Measurements from ENCODE around the gene WDR91.
"Not testable (repeated sequence)": the region's sequence is repeated elsewhere in the genome, so short reads cannot be mapped to it uniquely, and the experiment has no call there.

The WDR91 gene

GRCh38 chr7:135180122-135180521 lies 31.2 kb downstream of the WDR91 start:
- no peak for DNase-seq (ENCODE audit: low read depth in 3 of 3, low spot score in 1 of 3)

GRCh38 chr7:135179321-135179925 lies 31.9 kb downstream of the WDR91 start:
- DNase-seq (ENCODE audit: low read depth in 3 of 3, low spot score in 1 of 3): no peak

- no peak for DNase-seq (ENCODE audit: low read depth in 3 of 3, low spot score in 1 of 3)
Observed at GRCh38 chr7:135178364-135178763, 33.0 kb downstream of the WDR91 start.

- DNase-seq (ENCODE audit: low read depth in 3 of 3, low spot score in 1 of 3): no peak
Observed at GRCh38 chr7:135177028-135177696, 34.2 kb downstream of the WDR91 start.

GRCh38 chr7:135175931-135176330 lies 35.4 kb downstream of the WDR91 start:
- no peak for DNase-seq (ENCODE audit: low read depth in 3 of 3, low spot score in 1 of 3)

GRCh38 chr7:135174941-135175340 lies 36.4 kb downstream of the WDR91 start:
- DNase-seq (ENCODE audit: low read depth in 3 of 3, low spot score in 1 of 3): no peak

- not testable (repeated sequence) for DNase-seq (ENCODE audit: low read depth in 3 of 3, low spot score in 1 of 3)
Observed at GRCh38 chr7:135173916-135174315, 37.4 kb downstream of the WDR91 start.

- DNase-seq (ENCODE audit: low read depth in 3 of 3, low spot score in 1 of 3): not testable (repeated sequence)
Observed at GRCh38 chr7:135171581-135172291, 39.6 kb downstream of the WDR91 start.

- DNase-seq (ENCODE audit: low read depth in 3 of 3, low spot score in 1 of 3): not testable (repeated sequence)
Observed at GRCh38 chr7:135170998-135171481, 40.3 kb downstream of the WDR91 start.

- DNase-seq (ENCODE audit: low read depth in 3 of 3, low spot score in 1 of 3): peak; percentile 72 to 87 (median 75)
Observed at GRCh38 chr7:135170274-135170997, 40.9 kb downstream of the WDR91 start, which contains the start of gene CYREN. Gene CYREN (minus strand): TSS chr7:135170707. CDS start chr7:135168922, 1,785 bp downstream.

GRCh38 chr7:135169964-135170273 lies 41.4 kb downstream of the WDR91 start:
- DNase-seq (ENCODE audit: low read depth in 3 of 3, low spot score in 1 of 3): no peak

- DNase-seq (ENCODE audit: low read depth in 3 of 3, low spot score in 1 of 3): peak in 1 of 3 donors; percentile 41
Observed at GRCh38 chr7:135169141-135169963, 42.0 kb downstream of the WDR91 start.

GRCh38 chr7:135168489-135169140 lies 42.7 kb downstream of the WDR91 start:
- DNase-seq (ENCODE audit: low read depth in 3 of 3, low spot score in 1 of 3): no peak

- DNase-seq (ENCODE audit: low read depth in 3 of 3, low spot score in 1 of 3): no peak
Observed at GRCh38 chr7:135168001-135168400, 43.3 kb downstream of the WDR91 start.

- no peak for DNase-seq (ENCODE audit: low read depth in 3 of 3, low spot score in 1 of 3)
Observed at GRCh38 chr7:135167365-135167917, 43.9 kb downstream of the WDR91 start.

GRCh38 chr7:135166338-135166990 lies 44.9 kb downstream of the WDR91 start:
- no peak for DNase-seq (ENCODE audit: low read depth in 3 of 3, low spot score in 1 of 3)

- no peak for DNase-seq (ENCODE audit: low read depth in 3 of 3, low spot score in 1 of 3)
Observed at GRCh38 chr7:135165862-135166261, 45.5 kb downstream of the WDR91 start.

- no peak for DNase-seq (ENCODE audit: low read depth in 3 of 3, low spot score in 1 of 3)
Observed at GRCh38 chr7:135164357-135165061, 46.8 kb downstream of the WDR91 start.
